Skin epidermis (tissue), 12 donors: ENCODE data around the gene RAD23B.

Source experiments
- H3K27ac ChIP-seq, 21 experiments: fragments of 200-600 bp; sonication (generic) in 11 of 21; one replicate each; pipeline ENCODE4 v1.5.0; 2020; ENCODE audit warnings: mild to moderate bottlenecking in 3 of 21, inconsistent platforms in 2 of 21, moderate library complexity in 2 of 21
- H3K4me3 ChIP-seq, 7 experiments: fragments of 200-600 bp; sonication (generic) in 2 of 7; one replicate each; pipeline ENCODE4 v1.5.0; 2020; ENCODE audit warnings: inconsistent platforms in 2 of 7, mild to moderate bottlenecking in 2 of 7, moderate library complexity in 1 of 7

RAD23B gene

GRCh38 chr9:107325842-107326241 is 42.8 kb downstream of the RAD23B start:
- Histone ChIP-seq H3K4me3 (no peak overlapping the region), H3K27ac (no peak overlapping the region)

GRCh38 chr9:107328510-107328909 is 45.4 kb downstream of the RAD23B start:
- H3K27ac ChIP-seq: no peak overlapping the region
- H3K4me3 ChIP-seq: no peak overlapping the region

GRCh38 chr9:107330420-107330819 is 47.3 kb downstream of the RAD23B start:
- H3K27ac ChIP-seq: no peak overlapping the region
- no peak overlapping the region for H3K4me3 ChIP-seq

GRCh38 chr9:107332883-107333282 is 49.8 kb downstream of the RAD23B start:
- Histone ChIP-seq H3K27ac (no peak overlapping the region), H3K4me3 (no peak overlapping the region)

GRCh38 chr9:107333363-107333762 is 50.3 kb downstream of the RAD23B start:
- Histone ChIP-seq H3K27ac (no peak overlapping the region), H3K4me3 (no peak overlapping the region)

- H3K4me3 ChIP-seq: no peak overlapping the region
- H3K27ac ChIP-seq: no peak overlapping the region
These were observed 51.2 kb downstream of the RAD23B start for GRCh38 chr9:107334103-107334776.

- H3K4me3 ChIP-seq: no peak overlapping the region
- no peak overlapping the region for H3K27ac ChIP-seq
These were observed 52.3 kb downstream of the RAD23B start for GRCh38 chr9:107335331-107335730.

- peak overlapping the region in 12 of 21 experiments; percentile 2 to 62 (median 31) for H3K27ac ChIP-seq
These were observed 53.8 kb downstream of the RAD23B start for GRCh38 chr9:107336718-107337360.

GRCh38 chr9:107337676-107338590 is 54.9 kb downstream of the RAD23B start:
- H3K4me3 ChIP-seq: no peak overlapping the region
- peak overlapping the region in 8 of 21 experiments; percentile 4 to 62 (median 24) for H3K27ac ChIP-seq

More at GRCh38 chr9:107336718-107337360, 53.8 kb downstream of the RAD23B start:
- H3K4me3 ChIP-seq: no peak overlapping the region

- H3K27ac ChIP-seq: peak overlapping the region in 3 of 21 experiments; percentile 8 to 62 (median 18)
- H3K4me3 ChIP-seq: no peak overlapping the region
These were observed 56.0 kb downstream of the RAD23B start for GRCh38 chr9:107338911-107339659.

- H3K27ac ChIP-seq: peak overlapping the region in 2 of 21 experiments; percentile 13 to 34
These were observed 58.0 kb downstream of the RAD23B start for GRCh38 chr9:107340920-107341632.

GRCh38 chr9:107342476-107343161 is 59.5 kb downstream of the RAD23B start:
- Histone ChIP-seq H3K4me3 (no peak overlapping the region), H3K27ac (no peak overlapping the region)

More at GRCh38 chr9:107340920-107341632, 58.0 kb downstream of the RAD23B start:
- no peak overlapping the region for H3K4me3 ChIP-seq

GRCh38 chr9:107345327-107345726 is 62.2 kb downstream of the RAD23B start:
- Histone ChIP-seq H3K27ac (no peak overlapping the region), H3K4me3 (no peak overlapping the region)

- no peak overlapping the region for H3K4me3 ChIP-seq
- no peak overlapping the region for H3K27ac ChIP-seq
These were observed 65.8 kb downstream of the RAD23B start for GRCh38 chr9:107348836-107349235.

- Histone ChIP-seq H3K4me3 (no peak overlapping the region), H3K27ac (no peak overlapping the region)
These were observed 67.4 kb downstream of the RAD23B start for GRCh38 chr9:107350443-107350842.

- peak overlapping the region in 4 of 21 experiments; percentile 24 to 57 (median 42) for H3K27ac ChIP-seq
These were observed 68.4 kb downstream of the RAD23B start for GRCh38 chr9:107351382-107352045.

GRCh38 chr9:107355394-107355793 is 72.3 kb downstream of the RAD23B start:
- Histone ChIP-seq H3K4me3 (no peak overlapping the region), H3K27ac (no peak overlapping the region)

More at GRCh38 chr9:107351382-107352045, 68.4 kb downstream of the RAD23B start:
- H3K4me3 ChIP-seq: no peak overlapping the region

GRCh38 chr9:107358986-107359385 is 75.9 kb downstream of the RAD23B start:
- H3K27ac ChIP-seq: no peak overlapping the region
- no peak overlapping the region for H3K4me3 ChIP-seq
